OCI-LY3 (cell line): ENCODE data around the gene ALKBH1.

ENCODE experiments used
- EZH2phosphoT487 ChIP-seq: fragments of 200-600 bp; shearing (Covaris generic); IDR thresholded peaks from 2 replicates; pipeline ENCODE4 v1.6.1; 2018; ENCODE audit warnings: antibody characterized with exemption, mixed run types, low read depth
- TF ChIP-seq, protein P1 (sequence below): fragments of 200-600, 300-600 bp; sonication (generic); IDR thresholded peaks from 2 replicates; pipeline ENCODE4 v1.5.1; 2014; ENCODE audit warnings: antibody characterized with exemption, low read length, low read depth

DNA sequence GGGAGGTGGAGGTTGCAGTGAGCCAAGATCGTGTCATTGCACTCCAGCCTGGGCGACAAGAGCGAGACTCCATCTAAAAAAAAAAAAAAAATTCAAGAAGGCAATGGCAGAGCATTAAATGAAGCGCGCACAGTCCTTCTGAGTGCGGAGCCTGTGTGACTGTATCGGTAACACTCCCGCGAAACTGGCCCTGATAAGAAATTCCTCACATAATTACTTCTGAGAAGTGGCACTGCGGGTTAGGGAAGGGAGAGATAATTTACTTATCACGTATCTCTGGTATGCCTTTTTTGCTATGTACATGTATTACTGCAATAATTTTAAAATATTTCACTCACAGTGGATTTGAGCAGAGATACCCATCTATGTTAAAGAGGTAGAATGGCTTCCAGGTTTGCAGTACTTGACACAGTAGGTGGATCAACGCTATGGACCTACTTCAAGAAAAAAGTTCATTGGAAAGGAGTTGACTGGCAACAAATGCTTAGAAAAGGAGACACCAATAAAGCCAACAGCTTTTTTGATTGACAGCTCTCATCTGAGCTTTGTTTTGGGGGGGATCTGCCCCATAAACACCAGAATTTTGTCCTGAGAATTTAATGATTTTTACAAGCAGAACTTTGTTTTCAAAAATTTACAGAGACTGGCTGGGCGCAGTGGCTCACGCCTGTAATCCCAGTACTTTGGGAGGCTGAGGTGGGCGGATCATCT lies 62.1 kb downstream of the ALKBH1 start:
- TF ChIP-seq, protein P1, sequence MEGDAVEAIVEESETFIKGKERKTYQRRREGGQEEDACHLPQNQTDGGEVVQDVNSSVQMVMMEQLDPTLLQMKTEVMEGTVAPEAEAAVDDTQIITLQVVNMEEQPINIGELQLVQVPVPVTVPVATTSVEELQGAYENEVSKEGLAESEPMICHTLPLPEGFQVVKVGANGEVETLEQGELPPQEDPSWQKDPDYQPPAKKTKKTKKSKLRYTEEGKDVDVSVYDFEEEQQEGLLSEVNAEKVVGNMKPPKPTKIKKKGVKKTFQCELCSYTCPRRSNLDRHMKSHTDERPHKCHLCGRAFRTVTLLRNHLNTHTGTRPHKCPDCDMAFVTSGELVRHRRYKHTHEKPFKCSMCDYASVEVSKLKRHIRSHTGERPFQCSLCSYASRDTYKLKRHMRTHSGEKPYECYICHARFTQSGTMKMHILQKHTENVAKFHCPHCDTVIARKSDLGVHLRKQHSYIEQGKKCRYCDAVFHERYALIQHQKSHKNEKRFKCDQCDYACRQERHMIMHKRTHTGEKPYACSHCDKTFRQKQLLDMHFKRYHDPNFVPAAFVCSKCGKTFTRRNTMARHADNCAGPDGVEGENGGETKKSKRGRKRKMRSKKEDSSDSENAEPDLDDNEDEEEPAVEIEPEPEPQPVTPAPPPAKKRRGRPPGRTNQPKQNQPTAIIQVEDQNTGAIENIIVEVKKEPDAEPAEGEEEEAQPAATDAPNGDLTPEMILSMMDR, result no peak
- no peak for TF ChIP-seq EZH2phosphoT487
